DOHH2 (cell line): ENCODE measurements around the gene MTF1.
A peak's percentile ranks its signal among the peaks of the same experiment; 100 is the strongest.

Experiments used
- H3F3A ChIP-seq: fragments of 200-600 bp; sonication (generic), shearing (Covaris generic); 2 replicates; pipeline ENCODE4 v1.6.0; 2016; ENCODE audit warnings: antibody characterized with exemption, mild to moderate bottlenecking; ENCODE audit not compliant: control insufficient read depth, insufficient read depth
- H3K27ac ChIP-seq: fragments of 200-600 bp; sonication (generic); 2 replicates; pipeline ENCODE4 v1.5.1; 2014; ENCODE audit warnings: low read depth, mild to moderate bottlenecking, low read length, moderate library complexity
- H3K27me3 ChIP-seq: fragments of 200-600 bp; sonication (generic); 2 replicates; pipeline ENCODE4 v1.6.1; 2014; ENCODE audit warnings: mild to moderate bottlenecking, low read length, mixed read lengths; ENCODE audit not compliant: control insufficient read depth
- H3K36me3 ChIP-seq: fragments of 200-600 bp; sonication (generic); 2 replicates; pipeline ENCODE4 v1.6.1; 2014; ENCODE audit warnings: mild to moderate bottlenecking, low read length, moderate library complexity, mixed read lengths; ENCODE audit not compliant: control insufficient read depth
- H3K4me1 ChIP-seq: fragments of 200-600 bp; sonication (generic); 2 replicates; pipeline ENCODE4 v1.6.1; 2014; ENCODE audit warnings: mild to moderate bottlenecking, low read length, mixed read lengths; ENCODE audit not compliant: control insufficient read depth
- H3K4me2 ChIP-seq: fragments of 200-600 bp; sonication (generic); 2 replicates; pipeline ENCODE4 v1.6.0; 2014; ENCODE audit warnings: mild to moderate bottlenecking, low read length, moderate library complexity
- H3K4me3 ChIP-seq: fragments of 200-600 bp; sonication (generic); 2 replicates; pipeline ENCODE4 v1.5.1; 2014; ENCODE audit warnings: mild to moderate bottlenecking, low read length, mixed read lengths
- H3K79me2 ChIP-seq: fragments of 200-600 bp; sonication (generic); 2 replicates; pipeline ENCODE4 v1.6.1; 2014; ENCODE audit warnings: mild to moderate bottlenecking, low read length, mixed read lengths; ENCODE audit not compliant: control insufficient read depth
- H3K9me2 ChIP-seq: fragments of 200-600 bp; sonication (generic); replicated peaks from 2 replicates; pipeline ENCODE4 v1.6.1; 2014; ENCODE audit warnings: mild to moderate bottlenecking, low read length, mixed read lengths; ENCODE audit not compliant: control insufficient read depth
- H3K9me3 ChIP-seq: fragments of 200-600 bp; sonication (generic); 2 replicates; pipeline ENCODE4 v1.6.1; 2014; ENCODE audit warnings: antibody characterized with exemption, low read length, mixed read lengths; ENCODE audit not compliant: control insufficient read depth, insufficient read depth
- H4K20me1 ChIP-seq: fragments of 200-600 bp; sonication (generic); 2 replicates; pipeline ENCODE4 v1.6.0; 2014; ENCODE audit warnings: low read depth, mild to moderate bottlenecking, antibody characterized with exemption, low read length, moderate library complexity; ENCODE audit not compliant: control insufficient read depth, insufficient read depth
- EZH2phosphoT487 ChIP-seq: fragments of 200-600 bp; sonication (generic); IDR thresholded peaks from 2 replicates; pipeline ENCODE4 v1.6.1; 2017; ENCODE audit warnings: borderline replicate concordance, mild to moderate bottlenecking, antibody characterized with exemption, low read length, moderate library complexity, mixed read lengths
- TF ChIP-seq, protein P1 (sequence below): fragments of 200-600 bp; sonication (generic); IDR thresholded peaks from one replicate; pipeline ENCODE4 v1.5.1; 2014; ENCODE audit warnings: antibody characterized with exemption, mild to moderate bottlenecking, low read depth, low read length; ENCODE audit not compliant: poor library complexity, severe bottlenecking

MTF1 gene

DNA sequence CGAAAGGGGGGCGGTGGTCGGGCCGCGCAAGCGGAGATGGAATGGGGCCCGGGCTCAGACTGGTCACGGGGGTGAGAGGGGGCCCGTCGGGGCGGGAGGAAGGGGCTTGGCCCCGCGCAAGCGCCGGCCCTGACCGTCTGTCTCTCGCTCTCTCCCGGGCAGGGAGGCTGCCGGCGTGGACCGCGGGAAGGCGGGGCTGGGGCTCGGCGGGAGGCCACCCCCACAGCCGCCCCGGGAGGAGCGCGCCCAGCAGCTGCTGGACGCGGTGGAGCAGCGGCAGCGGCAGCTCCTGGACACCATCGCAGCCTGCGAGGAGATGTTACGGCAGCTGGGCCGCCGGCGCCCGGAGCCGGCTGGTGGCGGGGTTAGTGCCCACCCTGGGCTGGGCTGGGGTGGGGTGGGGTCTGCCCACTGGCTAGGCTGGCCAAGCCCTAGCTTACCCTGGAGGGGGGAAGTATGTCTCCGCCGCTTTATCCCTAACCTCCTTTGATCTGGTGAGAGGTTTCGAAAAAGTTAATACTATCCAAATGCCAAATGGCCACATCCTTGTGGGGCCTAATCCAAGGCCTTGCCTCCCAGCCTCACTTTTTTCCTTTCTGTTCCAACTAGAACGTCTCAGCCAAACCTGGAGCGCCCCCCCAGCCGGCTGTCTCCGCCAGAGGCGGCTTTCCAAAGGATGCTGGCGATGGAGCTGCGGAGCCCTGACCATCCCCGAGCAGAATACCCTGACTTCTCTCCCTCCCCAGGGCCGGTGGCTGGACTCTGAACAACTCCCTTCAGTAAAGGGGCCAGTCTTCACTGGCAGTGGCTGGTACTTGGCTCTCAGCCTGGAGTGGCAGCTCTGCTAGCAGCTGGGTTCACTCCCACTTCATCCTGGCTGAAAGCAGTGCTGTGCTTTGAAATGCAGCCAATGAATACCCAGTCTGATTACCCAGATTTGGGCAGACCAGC, 50.7 kb downstream of the MTF1 start:
- Histone ChIP-seq H3K9me3 (no peaks in the 10 kb centered on the region), H3K9me2 (no peaks in the 10 kb centered on the region), H3K27me3 (no peaks in the 10 kb centered on the region), H3K79me2 (peaks cover 57% of the 10 kb centered on the region), H4K20me1 (peaks cover 10% of the 10 kb centered on the region), H3K4me1 (peaks cover 27% of the 10 kb centered on the region), H3K4me3 (peak overlapping the region; percentile 99), H3F3A (peaks cover 3% of the 10 kb centered on the region; the same call in 1 of the 2 replicates), H3K36me3 (peaks cover 59% of the 10 kb centered on the region), H3K27ac (no peak overlapping the region), H3K4me2 (peak overlapping the region; percentile 89)
- TF ChIP-seq, protein P1, sequence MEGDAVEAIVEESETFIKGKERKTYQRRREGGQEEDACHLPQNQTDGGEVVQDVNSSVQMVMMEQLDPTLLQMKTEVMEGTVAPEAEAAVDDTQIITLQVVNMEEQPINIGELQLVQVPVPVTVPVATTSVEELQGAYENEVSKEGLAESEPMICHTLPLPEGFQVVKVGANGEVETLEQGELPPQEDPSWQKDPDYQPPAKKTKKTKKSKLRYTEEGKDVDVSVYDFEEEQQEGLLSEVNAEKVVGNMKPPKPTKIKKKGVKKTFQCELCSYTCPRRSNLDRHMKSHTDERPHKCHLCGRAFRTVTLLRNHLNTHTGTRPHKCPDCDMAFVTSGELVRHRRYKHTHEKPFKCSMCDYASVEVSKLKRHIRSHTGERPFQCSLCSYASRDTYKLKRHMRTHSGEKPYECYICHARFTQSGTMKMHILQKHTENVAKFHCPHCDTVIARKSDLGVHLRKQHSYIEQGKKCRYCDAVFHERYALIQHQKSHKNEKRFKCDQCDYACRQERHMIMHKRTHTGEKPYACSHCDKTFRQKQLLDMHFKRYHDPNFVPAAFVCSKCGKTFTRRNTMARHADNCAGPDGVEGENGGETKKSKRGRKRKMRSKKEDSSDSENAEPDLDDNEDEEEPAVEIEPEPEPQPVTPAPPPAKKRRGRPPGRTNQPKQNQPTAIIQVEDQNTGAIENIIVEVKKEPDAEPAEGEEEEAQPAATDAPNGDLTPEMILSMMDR = peak; percentile 9
- TF ChIP-seq EZH2phosphoT487 = no peak

DNA sequence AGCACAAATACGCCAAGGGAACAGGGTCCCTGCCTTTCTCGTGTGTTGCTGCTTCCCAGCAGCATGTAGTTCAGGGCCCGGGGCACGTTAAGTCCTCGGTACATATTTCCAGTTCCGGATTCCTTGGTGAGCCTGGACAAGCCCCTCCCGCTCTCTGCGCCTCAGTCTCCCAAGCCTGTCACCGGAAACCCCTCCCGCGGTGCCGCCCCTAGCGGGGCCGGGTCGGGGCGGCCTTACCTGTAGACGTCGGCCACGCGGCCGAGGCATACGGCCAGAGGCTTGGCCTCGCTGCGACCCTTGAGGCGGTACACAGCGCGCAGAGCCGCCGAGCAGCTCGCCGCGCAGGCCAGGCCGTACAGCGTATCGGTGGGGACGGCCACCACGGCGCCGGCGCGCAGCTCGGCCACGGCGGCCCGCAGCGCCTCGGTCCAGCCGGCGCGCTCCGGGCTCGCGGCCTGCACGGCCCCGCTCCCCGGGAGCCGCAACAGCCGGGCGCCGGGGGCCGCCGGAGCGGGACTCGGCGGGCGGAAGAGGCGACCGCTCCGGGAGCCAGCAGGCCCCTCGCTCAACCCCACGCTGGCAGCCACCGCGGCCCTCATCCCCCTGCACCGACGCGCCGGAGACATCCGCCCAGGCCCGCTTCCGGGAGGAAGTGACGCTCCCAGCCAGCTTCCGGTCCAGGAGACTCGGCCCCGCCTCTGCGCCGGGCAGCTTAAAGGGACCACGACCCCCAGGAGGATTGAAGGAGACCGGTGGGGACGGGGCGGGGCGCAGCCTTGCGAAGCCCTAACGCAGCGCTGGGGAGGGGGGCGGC, 51.6 kb downstream of the MTF1 start, which contains the start of the genes C1orf122 and YRDC:
Gene C1orf122 (plus strand): TSS at position 236 of the 814 bp plus-strand sequence. CDS start 615 bp downstream, outside the sequence.
Gene YRDC (minus strand): TSS at position 654 of the 814 bp plus-strand sequence. CDS start 28 bp downstream, at position 626.
- H3K79me2 ChIP-seq = peaks cover 60% of the 10 kb centered on the region
- peaks cover 10% of the 10 kb centered on the region for H4K20me1 ChIP-seq
- peaks cover 11% of the 10 kb centered on the region; the same call in 1 of the 2 replicates for H3F3A ChIP-seq
- peak within 1 kb of the TSS; percentile 99 for H3K4me3 ChIP-seq
- H3K36me3 ChIP-seq = peaks cover 65% of the 10 kb centered on the region
- no peaks in the 10 kb centered on the region for H3K9me2 ChIP-seq
- peak within 1 kb of the TSS; percentile 89 for H3K4me2 ChIP-seq
- TF ChIP-seq, protein P1 = no peak
- no peak for TF ChIP-seq EZH2phosphoT487
- H3K27ac ChIP-seq = peak within 1 kb of the TSS; percentile 26; the same call in 1 of the 2 replicates
- H3K9me3 ChIP-seq = no peaks in the 10 kb centered on the region
- peaks cover 27% of the 10 kb centered on the region for H3K4me1 ChIP-seq
- no peaks in the 10 kb centered on the region for H3K27me3 ChIP-seq

DNA sequence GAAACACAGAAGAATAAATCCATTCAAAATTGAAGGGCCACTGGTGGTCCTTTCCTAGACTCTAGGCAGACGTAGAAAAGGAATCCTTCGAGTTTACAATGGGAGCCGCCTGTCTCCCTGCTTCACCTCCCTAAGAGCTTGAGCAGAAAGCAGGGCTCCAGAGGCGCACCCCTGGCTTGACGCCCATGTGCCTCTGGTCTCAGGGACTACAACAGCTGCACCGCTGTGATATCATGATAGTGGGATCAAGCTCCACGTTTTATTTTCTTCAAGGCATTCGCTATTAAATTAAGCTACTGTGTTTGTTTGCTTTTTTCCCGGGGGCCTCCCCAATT, 52.2 kb downstream of the MTF1 start:
- Histone ChIP-seq H3K27ac (peak overlapping the region; percentile 26; the same call in 1 of the 2 replicates), H3K9me3 (no peaks in the 10 kb centered on the region), H3K9me2 (no peaks in the 10 kb centered on the region), H3K36me3 (peaks cover 71% of the 10 kb centered on the region), H3K79me2 (peaks cover 65% of the 10 kb centered on the region), H3K4me1 (peaks cover 27% of the 10 kb centered on the region), H4K20me1 (peaks cover 10% of the 10 kb centered on the region), H3K4me2 (peak overlapping the region; percentile 89), H3K27me3 (no peaks in the 10 kb centered on the region), H3F3A (peaks cover 15% of the 10 kb centered on the region; the same call in 1 of the 2 replicates), H3K4me3 (peak overlapping the region; percentile 99)
- TF ChIP-seq, protein P1 = no peak
- TF ChIP-seq EZH2phosphoT487 = no peak
